ENCODE results near the gene TUBB4B.

DNA sequence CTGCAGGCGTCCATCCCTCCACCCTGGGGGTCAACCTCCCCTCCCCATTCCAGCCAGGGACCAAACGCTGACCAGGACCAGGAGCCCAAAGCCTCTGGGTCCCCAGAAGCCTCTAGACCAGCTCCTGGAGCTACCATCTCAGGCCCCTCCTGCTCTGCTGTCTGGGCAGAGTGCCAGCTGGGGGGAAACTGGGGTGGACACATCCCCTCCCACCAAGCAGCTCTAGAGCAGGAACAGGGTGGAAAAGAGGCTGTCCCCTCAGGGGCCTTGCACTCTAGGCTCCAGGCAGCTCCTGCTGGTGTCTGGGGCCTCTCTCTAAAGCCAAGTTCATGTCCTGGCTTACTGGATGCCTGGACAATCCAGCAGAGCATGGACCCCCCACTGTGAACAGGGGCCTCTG, 48.2 kb upstream of the TUBB4B start:
- TF ChIP-seq CTCF (conservative IDR thresholded peaks at IDR 0.05; ENCODE audit: low read depth in 2 of 2) (no peak), EZH2 (IDR thresholded peaks at IDR 0.05; ENCODE audit: low read depth, unreplicated experiment) (no peak)

Measured in GM23338 (cell line).